ENCODE measurements around the gene WNT3.
A peak's percentile ranks its signal among the peaks of the same experiment; 100 is the strongest.

Gene WNT3

DNA sequence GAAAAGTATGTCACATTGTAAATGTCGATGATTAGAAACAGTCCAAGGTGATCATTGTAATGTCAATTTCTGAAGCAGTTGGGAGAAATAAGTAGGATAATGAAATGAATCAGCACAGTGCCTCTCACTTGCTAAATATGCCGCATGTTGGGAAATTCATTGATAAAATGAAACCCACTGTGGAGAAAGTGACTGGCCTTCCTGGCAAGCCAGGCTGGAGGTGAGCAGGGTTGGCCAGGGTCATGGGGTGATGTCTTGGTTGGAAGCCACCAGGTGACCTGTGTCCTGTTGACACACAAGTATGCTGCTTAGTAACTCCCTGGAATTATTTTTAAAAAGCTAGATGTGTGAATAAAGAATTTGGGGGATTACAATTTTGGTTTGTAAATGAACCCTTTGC is 18.0 kb upstream of the WNT3 start:
- DNase-seq: no peak

- no peak for DNase-seq
Observed at GRCh38 chr17:46834846-46835245, 16.4 kb upstream of the WNT3 start.

- DNase-seq: no peak
Observed at GRCh38 chr17:46833840-46834208, 15.3 kb upstream of the WNT3 start.

DNA sequence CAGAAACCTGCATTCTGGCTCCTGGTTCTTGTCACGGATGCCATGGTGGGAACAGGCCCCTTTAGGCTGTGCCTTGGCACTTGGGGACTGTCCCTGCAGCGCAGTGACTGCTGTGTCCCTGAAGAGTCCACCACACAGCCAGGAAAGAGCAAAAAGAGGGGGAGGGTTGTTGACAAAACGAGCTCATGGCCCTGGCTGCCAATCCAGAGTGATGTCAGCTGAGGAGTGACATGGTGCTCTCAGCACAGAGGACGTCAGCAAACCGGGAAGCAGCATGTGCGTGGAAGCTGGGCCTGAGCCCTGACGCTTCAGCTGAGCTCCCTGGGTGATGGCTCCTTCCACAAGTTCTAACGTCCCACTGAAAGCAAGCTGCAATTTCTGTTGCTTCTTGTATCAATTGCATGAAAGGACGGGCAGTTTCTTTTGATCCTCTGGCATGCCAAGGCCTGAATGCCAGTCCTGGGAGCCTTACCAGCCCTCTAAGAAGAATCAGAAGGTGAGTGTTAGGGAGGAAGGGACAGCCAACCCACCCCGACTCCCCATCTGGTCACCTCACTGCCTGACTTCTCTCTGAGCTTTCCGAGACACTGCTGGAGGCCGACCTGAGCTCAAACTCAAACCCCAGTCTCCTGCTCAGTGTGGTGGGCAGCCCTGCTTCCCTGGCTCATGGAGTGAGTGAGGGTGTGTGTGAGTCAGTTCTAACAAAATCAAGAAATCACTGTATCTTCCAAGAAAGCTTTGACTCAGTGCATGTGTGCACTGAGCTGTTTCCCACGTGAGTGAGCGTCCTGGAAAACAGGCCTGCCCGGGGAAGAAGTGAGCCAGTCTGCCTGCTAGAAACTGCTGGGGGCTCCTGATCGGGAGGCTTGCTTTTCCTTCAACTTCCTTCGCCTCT is 14.7 kb upstream of the WNT3 start:
- DNase-seq: no peak

- no peak for DNase-seq
Observed at GRCh38 chr17:46832331-46832821, 13.9 kb upstream of the WNT3 start.

DNA sequence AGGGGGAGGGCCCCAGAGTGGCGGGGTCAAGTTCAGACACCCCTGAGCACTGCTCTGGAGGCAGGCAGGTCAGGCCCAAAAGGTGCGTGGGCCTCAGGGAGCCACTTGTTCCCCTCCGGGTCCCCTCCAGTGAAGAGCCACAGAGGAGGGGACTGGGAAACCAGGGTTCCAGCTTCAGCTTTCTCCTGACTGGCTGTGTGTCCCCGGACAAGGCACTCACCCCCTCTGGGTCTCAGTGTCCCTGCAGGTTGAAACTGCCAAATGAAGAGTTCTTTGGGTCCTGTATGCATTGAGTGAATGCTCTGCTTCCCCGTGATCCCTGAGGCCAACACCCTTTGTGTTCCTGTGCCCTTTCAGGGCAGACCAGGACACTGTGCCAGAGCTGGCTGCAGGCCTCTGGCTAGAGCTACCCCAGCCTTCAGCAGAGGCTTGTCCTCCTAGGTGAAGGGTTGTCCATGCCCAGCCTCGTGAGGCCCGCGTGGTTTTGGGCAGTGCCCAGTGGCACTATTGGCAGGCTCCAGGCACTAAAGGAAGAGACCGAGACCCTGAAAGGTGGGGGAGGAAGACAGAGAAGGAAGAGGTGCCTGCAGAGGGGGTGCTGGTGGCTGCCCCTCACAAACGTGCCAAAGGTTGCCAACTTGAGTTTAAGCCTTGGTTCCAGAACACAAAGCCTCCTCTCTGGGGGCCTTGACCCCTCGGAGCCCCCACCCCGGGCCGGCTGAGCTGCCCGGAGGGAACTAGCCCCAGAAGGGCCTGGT is 13.3 kb upstream of the WNT3 start:
- no peak for DNase-seq

GRCh38 chr17:46827274-46827673 is 8.8 kb upstream of the WNT3 start:
- no peak for DNase-seq

- DNase-seq: no peak
Observed at GRCh38 chr17:46826116-46826515, 7.6 kb upstream of the WNT3 start.

GRCh38 chr17:46823657-46824056 is 5.2 kb upstream of the WNT3 start:
- DNase-seq: no peak

DNA sequence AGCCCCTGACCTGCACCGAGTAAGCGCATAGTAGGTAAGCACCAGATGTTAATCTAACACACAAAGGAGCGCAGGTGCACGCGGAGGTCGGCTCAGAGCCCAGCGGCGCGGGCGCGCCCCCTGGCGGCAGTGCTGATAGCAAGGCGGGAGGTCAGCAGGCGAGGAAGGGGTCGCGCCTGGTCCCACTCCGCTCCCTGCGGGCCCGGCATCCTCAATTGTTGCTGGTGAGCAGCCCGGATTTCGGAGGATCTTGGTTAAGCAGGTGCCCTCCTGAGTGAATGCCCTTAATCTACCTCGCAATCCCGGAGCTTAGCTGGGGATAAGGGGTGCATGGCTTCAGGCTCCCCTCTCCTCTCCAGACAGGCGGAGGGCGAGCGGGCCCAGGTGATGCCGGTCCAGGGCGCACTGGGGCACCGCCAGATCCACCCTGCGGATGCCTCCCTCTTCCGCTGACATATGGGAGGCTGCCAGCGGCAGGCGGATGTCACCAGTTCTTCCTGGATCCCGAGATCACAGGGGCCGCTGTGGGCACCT is 4.0 kb upstream of the WNT3 start:
- DNase-seq: no peak

- DNase-seq: no peak
Observed at GRCh38 chr17:46821482-46822387, 3.2 kb upstream of the WNT3 start.

GRCh38 chr17:46820592-46821450 is 2.3 kb upstream of the WNT3 start:
- no peak for DNase-seq

GRCh38 chr17:46819906-46820351 is 1.4 kb upstream of the WNT3 start:
- DNase-seq: no peak

- peak; percentile 53 for DNase-seq
Observed at GRCh38 chr17:46818929-46819859, 702 bp upstream of the WNT3 start.

GRCh38 chr17:46817901-46818209 is 637 bp downstream of the WNT3 start:
- DNase-seq: no peak

DNA sequence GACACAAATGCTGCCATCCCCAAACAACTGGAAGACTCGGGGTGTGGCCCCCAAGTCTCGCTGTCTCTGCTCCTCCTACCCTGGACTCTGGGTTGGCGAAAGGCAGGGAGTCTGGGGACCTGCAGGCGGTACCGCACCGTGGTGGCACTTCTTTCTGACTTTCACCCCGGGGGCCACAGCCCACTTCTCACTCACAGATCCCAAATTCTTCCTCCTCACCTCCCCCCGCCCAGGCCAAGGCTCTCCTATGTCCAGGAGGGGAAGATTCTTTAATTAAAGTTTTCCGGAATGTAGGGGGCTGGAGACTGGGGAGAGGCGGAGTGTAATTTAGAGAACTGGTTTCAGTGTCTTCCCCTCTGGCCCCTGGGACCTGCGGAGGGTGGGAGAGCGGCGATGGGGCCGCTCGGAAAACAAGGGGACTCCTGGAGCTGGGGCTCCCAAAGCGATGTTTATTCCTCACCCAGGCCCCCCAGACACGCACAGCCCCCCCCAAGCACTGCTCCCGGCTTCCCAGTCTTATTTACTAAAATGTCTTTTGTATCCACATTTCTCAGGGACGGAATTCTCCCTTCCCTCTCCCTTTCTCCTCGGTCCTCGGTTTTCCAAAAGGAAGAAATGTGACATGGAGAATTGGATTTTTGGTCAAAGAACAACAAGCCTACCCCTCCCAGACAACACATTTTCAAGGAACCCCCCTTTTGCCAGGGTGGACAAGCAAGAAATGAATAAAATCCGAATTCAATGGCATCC is 1.2 kb downstream of the WNT3 start:
- no peak for DNase-seq

GRCh38 chr17:46815474-46816353 is 2.8 kb downstream of the WNT3 start:
- no peak for DNase-seq

GRCh38 chr17:46814446-46814845 is 4.0 kb downstream of the WNT3 start:
- no peak for DNase-seq

Data from right kidney (tissue), 1 donor.